ENCODE measurements around the gene LENEP.
A peak's percentile ranks its signal among the peaks of the same experiment; 100 is the strongest.

LENEP gene

GRCh38 chr1:155000726-155001424 lies 7.5 kb downstream of the LENEP start:
- peak; percentile 96 for DNase-seq

GRCh38 chr1:155001425-155001674 lies 8.0 kb downstream of the LENEP start:
- no peak for DNase-seq

DNA sequence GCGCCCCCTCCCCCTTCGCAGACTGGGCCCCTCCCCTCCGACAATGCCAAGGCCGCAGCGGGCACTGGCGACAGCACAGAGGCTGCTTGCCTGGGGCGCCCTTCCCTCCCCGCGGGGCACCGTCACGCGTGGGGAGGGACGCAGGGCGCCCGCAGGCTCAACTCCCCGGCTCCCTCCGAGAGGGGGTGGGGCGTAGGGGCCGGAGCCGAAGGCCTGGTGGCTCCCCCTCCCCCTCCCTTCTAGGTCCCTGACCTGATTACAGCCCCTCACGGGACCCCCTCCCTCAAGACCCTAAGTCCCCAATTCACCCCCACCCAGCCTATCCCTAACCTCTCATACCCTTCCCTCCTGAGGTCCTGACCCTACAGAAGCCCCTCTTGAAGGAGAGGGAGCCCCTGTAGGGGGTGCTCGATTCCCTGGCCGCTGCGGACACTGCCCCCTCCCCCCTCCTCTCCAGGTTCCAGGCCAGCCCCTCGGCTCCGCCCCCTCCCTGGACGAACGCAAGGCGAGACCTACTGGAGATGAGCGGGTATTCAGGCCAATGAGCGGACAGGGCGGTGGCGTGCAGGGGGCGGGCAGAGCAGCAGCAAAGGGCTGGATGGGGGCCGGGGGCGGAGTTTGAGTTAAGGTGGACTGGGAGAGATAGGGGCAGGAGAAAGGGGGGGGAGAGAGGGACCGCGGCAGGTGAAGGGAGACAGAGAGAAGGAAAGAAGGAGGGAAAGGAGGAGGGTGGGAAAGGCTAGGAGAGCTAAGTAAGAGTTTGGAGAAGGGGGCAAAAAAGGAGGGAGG lies 8.5 kb downstream of the LENEP start:
- peak; percentile 99 for DNase-seq

DNA sequence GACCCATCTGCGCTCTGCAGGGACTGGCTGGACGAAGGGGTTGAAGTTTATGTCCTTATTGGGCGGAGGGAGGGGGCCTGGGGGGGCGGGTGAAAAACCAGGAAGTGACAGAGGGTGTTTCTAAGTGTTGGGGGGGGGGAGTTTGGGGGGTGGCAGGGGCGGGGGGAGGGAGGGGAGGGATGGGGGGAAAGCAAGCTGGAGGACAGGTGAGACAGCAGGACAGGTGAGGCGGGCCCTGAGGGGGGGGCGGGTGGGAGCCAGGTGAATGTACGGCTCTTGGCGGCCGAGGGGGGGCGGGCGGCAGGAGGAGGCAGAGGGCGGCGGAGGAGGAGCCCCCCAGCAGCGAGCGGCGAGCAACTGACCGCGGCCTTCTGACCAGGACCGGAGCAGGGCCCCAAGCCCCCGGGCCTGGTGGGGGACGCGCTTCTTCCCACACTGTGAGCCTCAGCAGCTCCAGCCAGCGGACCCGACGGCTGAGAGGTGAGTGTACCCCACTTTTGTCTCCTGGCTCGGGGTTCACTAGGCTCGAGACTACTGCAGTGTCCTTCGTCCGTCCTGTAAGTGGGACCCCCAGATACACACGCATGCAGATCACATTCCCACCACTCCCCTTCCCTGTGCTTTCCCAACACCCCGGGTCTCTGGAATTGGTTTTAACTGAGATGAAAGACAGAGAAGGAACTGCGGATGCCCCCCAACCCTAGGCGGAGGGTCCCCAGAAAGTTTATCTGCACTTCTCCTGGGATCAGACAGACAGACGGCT lies 9.3 kb downstream of the LENEP start, which contains the start of gene ZBTB7B:
ZBTB7B (plus strand) TSS at position 339 of the 763 bp plus-strand sequence. CDS start 11,859 bp downstream, outside the sequence.
- DNase-seq, result no peak

DNA sequence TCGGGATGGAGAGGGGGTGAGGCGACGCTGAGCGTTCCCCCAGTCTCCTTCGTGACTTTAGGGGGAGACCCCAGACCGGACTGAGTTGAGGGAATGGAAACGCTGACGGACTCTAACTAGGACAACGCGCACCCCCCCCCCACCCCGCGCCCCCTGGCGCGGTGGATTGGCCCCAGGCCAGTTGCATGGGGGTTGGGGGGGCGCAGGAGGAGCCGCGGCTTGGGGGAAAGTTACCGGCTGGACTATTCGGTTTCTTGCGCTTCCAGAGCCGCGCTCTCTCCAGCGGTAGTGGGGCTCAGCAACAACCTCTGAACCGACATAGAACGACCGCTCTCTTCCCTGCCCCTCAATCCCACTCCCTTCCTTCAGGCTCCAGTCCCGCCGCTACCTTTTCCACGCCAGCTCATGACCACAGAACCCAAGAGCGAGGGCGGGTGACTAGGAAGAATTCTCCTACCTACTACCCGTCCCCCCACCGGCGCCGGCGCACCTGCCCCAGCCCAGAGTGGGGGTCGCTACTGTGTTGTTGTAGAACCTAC lies 9.9 kb downstream of the LENEP start:
- DNase-seq, result no peak

GRCh38 chr1:155003766-155004351 lies 10.5 kb downstream of the LENEP start:
- DNase-seq, result peak; percentile 30

DNA sequence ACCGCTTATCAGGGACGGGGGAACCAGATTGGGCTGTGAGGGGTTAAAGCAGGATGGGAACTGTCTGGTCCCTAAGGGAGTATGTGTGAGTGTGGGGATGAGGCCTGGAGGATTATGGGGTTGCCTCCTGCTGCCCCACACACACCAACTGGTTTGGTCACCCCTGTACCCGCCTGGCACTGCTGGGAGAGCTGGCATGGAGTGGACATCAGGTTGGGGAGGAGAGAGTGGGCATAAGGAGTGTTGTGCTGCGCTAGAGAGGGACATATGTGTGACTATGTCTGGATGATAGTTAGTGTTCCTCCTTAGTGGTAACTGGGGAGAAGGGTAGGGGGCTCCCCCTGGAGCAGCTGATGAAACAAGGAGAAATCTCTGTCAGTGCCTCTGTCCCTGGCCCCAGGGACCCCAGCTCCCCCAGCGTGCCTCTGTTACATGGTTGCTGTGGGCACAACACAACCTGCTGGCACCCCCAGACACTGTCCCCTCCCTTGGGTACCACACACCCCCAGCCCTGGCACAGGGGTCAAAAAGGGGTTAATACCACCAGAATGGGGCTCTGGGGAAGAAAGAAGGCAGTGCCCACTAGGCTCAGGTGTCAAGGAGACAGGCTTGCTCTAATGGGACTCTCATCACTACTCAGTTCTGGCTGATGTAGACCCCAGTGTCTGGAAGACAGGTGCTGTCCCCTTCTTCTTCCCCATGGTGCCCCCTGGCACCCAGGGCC lies 11.1 kb downstream of the LENEP start:
- DNase-seq, result no peak

GRCh38 chr1:155005076-155006011 lies 12.0 kb downstream of the LENEP start:
- no peak for DNase-seq

DNA sequence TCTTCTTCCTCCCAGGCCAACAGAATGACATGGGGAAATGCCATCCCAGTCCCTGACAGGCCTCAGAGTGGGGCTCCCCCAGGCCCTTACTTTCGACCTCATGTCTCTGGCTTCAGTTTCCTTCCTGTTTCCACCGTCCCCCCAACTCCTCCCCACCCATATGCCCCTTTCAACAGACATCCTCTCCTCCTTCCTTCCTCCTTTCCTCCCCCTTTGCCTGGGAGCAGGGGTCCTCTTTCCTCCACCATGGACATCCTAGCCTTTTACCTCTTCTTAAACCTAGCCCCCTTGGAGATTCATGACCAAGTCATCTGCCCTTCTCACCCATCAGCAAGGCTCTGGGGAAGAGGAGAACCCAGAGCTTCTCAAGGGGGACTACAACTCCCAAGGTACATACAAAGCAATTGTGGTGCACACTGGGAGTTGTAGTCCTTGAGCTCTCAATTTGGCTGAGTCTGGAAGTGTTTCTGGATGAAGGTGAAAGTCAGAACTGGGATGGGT lies 13.3 kb downstream of the LENEP start:
- DNase-seq, result no peak

DNA sequence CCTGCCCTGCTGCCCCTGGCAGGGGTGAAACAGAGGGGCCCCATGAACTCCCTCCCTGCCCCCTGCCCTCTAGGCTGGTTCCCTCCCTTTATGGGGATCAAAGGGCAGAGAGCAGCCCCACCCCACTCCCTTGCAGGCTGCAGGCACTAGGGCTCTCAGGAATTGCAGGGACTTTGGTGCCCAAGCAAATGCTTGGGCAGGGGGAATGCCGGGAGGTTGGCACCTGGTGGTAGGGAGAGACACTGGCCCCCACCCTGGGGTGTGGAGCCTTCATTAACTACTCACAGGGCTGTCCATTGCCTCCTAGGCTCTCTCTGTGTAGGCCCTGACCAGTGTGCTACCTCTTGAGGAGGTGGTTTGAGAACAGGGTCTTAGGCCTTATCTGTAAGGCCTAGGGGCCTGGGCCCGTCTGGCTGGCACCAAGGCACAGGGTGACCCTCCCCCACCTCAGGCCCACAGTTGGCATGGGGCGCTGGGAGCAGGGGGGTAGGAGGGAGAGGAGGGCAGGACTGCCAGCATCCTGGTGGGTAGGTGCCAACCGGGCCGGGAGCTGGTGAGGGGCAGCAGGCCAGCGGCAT lies 14.0 kb downstream of the LENEP start:
- no peak for DNase-seq

GRCh38 chr1:155008015-155008941 lies 14.9 kb downstream of the LENEP start:
- no peak for DNase-seq

GRCh38 chr1:155009221-155009711 lies 15.9 kb downstream of the LENEP start:
- no peak for DNase-seq

- DNase-seq, result no peak
Observed at GRCh38 chr1:155009742-155010141, 16.4 kb downstream of the LENEP start.

- DNase-seq, result no peak
Observed at GRCh38 chr1:155010211-155010918, 17.0 kb downstream of the LENEP start.

GRCh38 chr1:155011004-155011416 lies 17.6 kb downstream of the LENEP start:
- no peak for DNase-seq

GRCh38 chr1:155011437-155012025 lies 18.1 kb downstream of the LENEP start:
- no peak for DNase-seq

DNA sequence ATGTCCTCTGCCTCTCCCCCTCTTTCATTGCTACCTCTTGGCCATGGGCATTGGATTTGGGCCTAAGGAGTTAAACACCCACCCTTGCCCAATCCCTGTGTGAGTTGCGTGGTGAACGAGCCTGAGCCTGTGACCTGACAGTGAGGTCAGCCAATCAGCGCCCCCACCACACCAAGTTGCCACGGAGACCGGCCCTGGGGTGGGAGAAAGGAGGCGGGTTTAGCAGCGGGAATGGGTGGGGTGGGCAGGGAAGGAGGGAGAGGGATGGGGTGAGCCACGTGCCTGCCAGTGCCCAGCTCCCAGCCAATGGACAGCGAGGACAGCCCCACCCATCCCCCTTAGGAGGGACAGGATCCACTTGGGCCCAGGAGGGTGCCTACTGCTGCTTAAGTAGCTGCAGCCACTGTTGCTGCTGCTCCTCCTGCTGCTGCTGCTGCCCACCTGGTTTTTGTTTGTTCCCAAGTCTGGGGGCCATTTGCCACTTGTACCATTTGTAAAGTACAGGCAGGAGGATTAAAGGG lies 18.7 kb downstream of the LENEP start:
- no peak for DNase-seq

Data from DMS153 (cell line).